PC-9 (cell line): Measurements from ENCODE around the gene BZW2. TPM values are rescaled to one million over a fixed set of nuclear protein-coding genes. Genes with fewer than 3 reads are reported as not detected.
A peak's percentile ranks its signal among the peaks of the same experiment; 100 is the strongest.

Source experiments
- BruUV-seq: library from RNA; stranded (reverse); fragments of 400-500 nt; replicated peaks from 2 replicates; lab custom pipeline; 2021; lab: Mats Ljungman, UMichigan
- CTCF ChIA-PET: fragments of 300-600 bp; sonication (Branson Sonifier 250); formaldehyde crosslinking; loops from one replicate; lab custom pipeline; 2022; ENCODE audit warnings: antibody characterized with exemption; lab: Charles Lee
- POLR2A ChIA-PET: fragments of 300-600 bp; sonication (Branson Sonifier 250); formaldehyde crosslinking; loops from one replicate; lab custom pipeline; 2022; ENCODE audit warnings: antibody characterized with exemption; ENCODE audit not compliant: unreplicated experiment; lab: Charles Lee
- DNase-seq, 2 experiments: peaks; one replicate each; pipeline versions ENCODE4 v3.0.0 to v3.0.0-alpha.2; 2015 to 2022; ENCODE audit warnings: mixed read lengths in 1 of 2
- H2AFZ ChIP-seq: fragments of 200-600 bp; sonication (generic); 2 replicates; pipeline ENCODE4 v1.8.1; 2017; ENCODE audit warnings: antibody characterized with exemption
- H3F3A ChIP-seq: fragments of 200-600 bp; sonication (generic); 2 replicates; pipeline ENCODE4 v1.8.1; 2017; ENCODE audit warnings: antibody characterized with exemption, mild to moderate bottlenecking, low read depth; ENCODE audit not compliant: insufficient read depth
- H3K27ac ChIP-seq: fragments of 200-600 bp; sonication (generic); 2 replicates; pipeline ENCODE4 v1.6.1; 2016; ENCODE audit warnings: mixed run types
- H3K27me3 ChIP-seq: fragments of 200-600 bp; sonication (generic); 2 replicates; pipeline ENCODE4 v1.6.1; 2016; ENCODE audit warnings: low read depth, mixed run types; ENCODE audit not compliant: insufficient read depth
- H3K36me3 ChIP-seq: fragments of 200-600 bp; sonication (generic); 2 replicates; pipeline ENCODE4 v1.6.1; 2016; ENCODE audit warnings: low read depth, mixed run types
- H3K4me1 ChIP-seq: fragments of 200-600 bp; sonication (generic); replicated peaks from 2 replicates; pipeline ENCODE4 v1.6.1; 2016; ENCODE audit warnings: mixed run types; ENCODE audit not compliant: insufficient read depth
- H3K4me2 ChIP-seq: fragments of 200-600 bp; sonication (generic); 2 replicates; pipeline ENCODE4 v1.6.1; 2017; ENCODE audit warnings: mixed run types
- H3K4me3 ChIP-seq: fragments of 200-600 bp; sonication (generic); 2 replicates; pipeline ENCODE4 v1.6.1; 2016; ENCODE audit warnings: mixed run types
- H3K79me2 ChIP-seq: fragments of 200-600 bp; sonication (generic); 2 replicates; pipeline ENCODE4 v1.6.1; 2017; ENCODE audit warnings: low read depth, mixed run types
- H3K9me2 ChIP-seq: fragments of 200-600 bp; sonication (generic); 2 replicates; pipeline ENCODE4 v1.8.1; 2017; ENCODE audit warnings: mild to moderate bottlenecking; ENCODE audit not compliant: insufficient read depth
- H3K9me3 ChIP-seq: fragments of 200-600 bp; sonication (generic); 2 replicates; pipeline ENCODE4 v1.8.1; 2016; ENCODE audit warnings: low read depth; ENCODE audit not compliant: insufficient read depth
- H4K20me1 ChIP-seq: fragments of 200-600 bp; sonication (generic); 2 replicates; pipeline ENCODE4 v1.8.1; 2017; ENCODE audit not compliant: insufficient read depth
- EZH2 ChIP-seq: fragments of 200-600 bp; sonication (generic); IDR thresholded peaks from 2 replicates; pipeline ENCODE4 v1.8.0; 2017; ENCODE audit warnings: antibody characterized with exemption, low read depth
- intact Hi-C: fragments of 100-400 bp; cut with micrococcal nuclease; formaldehyde crosslinking; loops from one replicate; pipeline ENCODE4 v1.10.0; 2022; ENCODE audit not compliant: unreplicated experiment
- total RNA-seq: library from RNA; stranded (reverse); gene quantifications from 2 replicates; pipeline ENCODE4 v1.2.3, GENCODE V29; 2021
- TF ChIP-seq, protein P1 (sequence below): fragments of 200-600 bp; sonication (generic); conservative IDR thresholded peaks from 2 replicates; pipeline ENCODE4 v1.6.1; 2017; ENCODE audit warnings: mixed run types, antibody characterized with exemption, mild to moderate bottlenecking, moderate library complexity

BZW2 gene
- total RNA-seq, 1 experiment from 2014 or later, result 93.7 TPM

DNA sequence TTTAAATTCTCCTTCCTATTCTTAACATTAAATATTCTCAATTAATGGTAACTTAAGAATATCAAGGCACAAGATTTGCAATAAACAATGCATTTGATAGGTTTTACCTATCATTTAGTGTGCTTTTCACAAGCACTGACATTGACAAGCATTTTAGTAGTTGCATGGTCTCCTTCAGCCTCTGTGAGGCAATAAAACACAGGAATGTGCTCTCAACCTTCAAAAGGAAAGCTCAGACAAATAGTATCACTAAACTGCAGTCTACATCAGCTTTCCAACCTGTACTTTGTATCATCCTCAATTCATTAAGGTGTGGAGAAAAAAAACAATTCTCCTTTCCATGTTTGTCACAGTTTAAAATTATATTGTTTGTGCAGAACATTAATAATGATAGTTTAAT is 56.5 kb downstream of the BZW2 start:
- Histone ChIP-seq H4K20me1 (no peaks in the 10 kb centered on the region; the same call in 1 of the 2 replicates), H3K4me2 (no peak overlapping the region), H3F3A (peaks cover 8% of the 10 kb centered on the region), H3K36me3 (peaks cover 78% of the 10 kb centered on the region), H3K9me2 (no peaks in the 10 kb centered on the region), H2AFZ (no peak overlapping the region), H3K4me1 (no peaks in the 10 kb centered on the region), H3K9me3 (no peaks in the 10 kb centered on the region), H3K4me3 (no peak overlapping the region), H3K79me2 (no peaks in the 10 kb centered on the region), H3K27ac (no peak overlapping the region), H3K27me3 (no peaks in the 10 kb centered on the region)
- BruUV-seq, result no TSS peak
- CTCF ChIA-PET, result interaction anchor here (0.6 kb wide), 1 partner anchor 189 kb away, joined by 3 read pairs; no protein-coding TSS in a partner anchor
- intact Hi-C loops, result loop anchor here (10.0 kb wide), 1 partner anchor 1072 kb away; no protein-coding TSS in a partner anchor
- POLR2A ChIA-PET, result no interaction called here
- no peak for DNase-seq
- TF ChIP-seq EZH2, result no peak
- TF ChIP-seq, protein P1, sequence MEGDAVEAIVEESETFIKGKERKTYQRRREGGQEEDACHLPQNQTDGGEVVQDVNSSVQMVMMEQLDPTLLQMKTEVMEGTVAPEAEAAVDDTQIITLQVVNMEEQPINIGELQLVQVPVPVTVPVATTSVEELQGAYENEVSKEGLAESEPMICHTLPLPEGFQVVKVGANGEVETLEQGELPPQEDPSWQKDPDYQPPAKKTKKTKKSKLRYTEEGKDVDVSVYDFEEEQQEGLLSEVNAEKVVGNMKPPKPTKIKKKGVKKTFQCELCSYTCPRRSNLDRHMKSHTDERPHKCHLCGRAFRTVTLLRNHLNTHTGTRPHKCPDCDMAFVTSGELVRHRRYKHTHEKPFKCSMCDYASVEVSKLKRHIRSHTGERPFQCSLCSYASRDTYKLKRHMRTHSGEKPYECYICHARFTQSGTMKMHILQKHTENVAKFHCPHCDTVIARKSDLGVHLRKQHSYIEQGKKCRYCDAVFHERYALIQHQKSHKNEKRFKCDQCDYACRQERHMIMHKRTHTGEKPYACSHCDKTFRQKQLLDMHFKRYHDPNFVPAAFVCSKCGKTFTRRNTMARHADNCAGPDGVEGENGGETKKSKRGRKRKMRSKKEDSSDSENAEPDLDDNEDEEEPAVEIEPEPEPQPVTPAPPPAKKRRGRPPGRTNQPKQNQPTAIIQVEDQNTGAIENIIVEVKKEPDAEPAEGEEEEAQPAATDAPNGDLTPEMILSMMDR, result no peak

DNA sequence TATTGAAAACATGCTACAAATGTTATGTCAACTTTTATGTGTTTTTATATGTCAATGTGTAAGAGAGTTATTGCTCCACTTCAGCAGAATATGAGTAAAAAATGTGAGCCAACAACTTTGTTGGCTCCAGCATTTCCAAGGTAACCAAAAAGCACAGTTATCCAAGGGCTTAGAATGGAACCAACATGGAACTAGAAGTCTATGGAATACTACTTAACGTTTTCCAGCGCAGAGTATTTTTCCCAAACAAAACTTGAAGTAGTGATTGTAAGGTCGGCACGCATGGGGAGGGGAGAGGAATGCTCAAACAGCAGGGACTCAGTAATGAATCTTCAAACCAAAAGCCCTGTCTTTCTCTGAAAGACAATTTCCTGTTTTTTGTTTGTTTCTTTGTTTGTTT is 62.5 kb downstream of the BZW2 start:
- ChIA-PET CTCF (interaction anchor here (0.6 kb wide), 1 partner anchor 815 kb away, joined by 3 read pairs; no protein-coding TSS in a partner anchor), POLR2A (interaction anchor here (0.5 kb wide), 1 partner anchor 1230 kb away, joined by 3 read pairs; no protein-coding TSS in a partner anchor)
- Histone ChIP-seq H2AFZ (no peak overlapping the region), H3K4me3 (no peak overlapping the region), H3K36me3 (peaks cover 35% of the 10 kb centered on the region), H3F3A (peaks cover 17% of the 10 kb centered on the region; the same call in 1 of the 2 replicates), H3K4me2 (0 out of 2 replicates have a peak overlapping the region, but pooled peaks have one; percentile 3), H4K20me1 (no peaks in the 10 kb centered on the region), H3K4me1 (peaks cover 10% of the 10 kb centered on the region), H3K9me2 (no peaks in the 10 kb centered on the region), H3K27me3 (no peaks in the 10 kb centered on the region), H3K79me2 (no peaks in the 10 kb centered on the region), H3K27ac (peak overlapping the region; percentile 9), H3K9me3 (no peaks in the 10 kb centered on the region; the same call in 1 of the 2 replicates)
- DNase-seq, result no peak
- BruUV-seq, result no TSS peak
- intact Hi-C loops, result loop anchor here (2.0 to 10.0 kb wide), 2 partner anchors 44 to 1066 kb away; partner anchors contain the start of gene TSPAN13
- no peak for TF ChIP-seq EZH2

DNA sequence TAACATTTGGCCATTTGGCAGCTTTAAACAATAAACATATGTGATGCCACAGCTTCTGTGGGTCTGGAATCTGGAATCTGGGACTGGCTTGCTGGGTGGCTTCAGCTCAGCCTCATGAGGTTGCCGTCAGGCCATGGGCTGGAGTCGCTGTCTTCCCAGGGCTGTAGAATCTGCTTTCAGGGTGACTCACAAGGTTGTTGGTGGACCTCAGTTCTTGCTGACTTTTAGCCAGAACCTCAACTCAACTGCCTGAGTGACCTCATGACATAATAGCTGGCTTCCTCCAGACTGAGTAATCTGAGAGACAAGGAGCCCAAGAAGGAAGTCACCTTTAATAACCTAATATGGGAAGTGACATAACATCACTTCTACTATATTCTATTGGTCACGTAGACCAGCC is 63.0 kb downstream of the BZW2 start:
- no peaks in the 10 kb centered on the region; the same call in 1 of the 2 replicates for H3K9me3 ChIP-seq
- H3K9me2 ChIP-seq, result no peaks in the 10 kb centered on the region
- no TSS peak for BruUV-seq
- H4K20me1 ChIP-seq, result no peaks in the 10 kb centered on the region
- peaks cover 10% of the 10 kb centered on the region for H3K4me1 ChIP-seq
- no peak overlapping the region for H3K4me3 ChIP-seq
- H3K79me2 ChIP-seq, result no peaks in the 10 kb centered on the region
- peaks cover 17% of the 10 kb centered on the region; the same call in 1 of the 2 replicates for H3F3A ChIP-seq
- H3K36me3 ChIP-seq, result peaks cover 31% of the 10 kb centered on the region
- ChIA-PET CTCF (interaction anchor here (0.5 to 0.6 kb wide), 2 partner anchors 31 to 814 kb away, joined by 3 read pairs; no protein-coding TSS in a partner anchor), POLR2A (interaction anchor here (0.5 kb wide), 1 partner anchor 1229 kb away, joined by 3 read pairs; no protein-coding TSS in a partner anchor)
- no peaks in the 10 kb centered on the region for H3K27me3 ChIP-seq
- no peak for TF ChIP-seq EZH2
- TF ChIP-seq, protein P1, result no peak
- no peak overlapping the region for H3K4me2 ChIP-seq
- intact Hi-C loops, result loop anchor here (2.0 to 10.0 kb wide), 2 partner anchors 44 to 1066 kb away; partner anchors contain the start of gene TSPAN13
- H3K27ac ChIP-seq, result peak overlapping the region; percentile 9
- peak; percentile 73 to 93 for DNase-seq
- no peak overlapping the region for H2AFZ ChIP-seq
